ENCODE measurements around the gene WNT1. TPM values are rescaled to one million over a fixed set of nuclear protein-coding genes. Genes with fewer than 3 reads are reported as not detected.
A peak's percentile ranks its signal among the peaks of the same experiment; 100 is the strongest.

Gene WNT1
- total RNA-seq, 1 donor from 2014 or later: not detected

GRCh38 chr12:48973531-48973930 lies 4.6 kb upstream of the WNT1 start:
- Mint-ChIP-seq H3K27me3 (ENCODE audit: unreplicated experiment) (peaks cover 41% of the 10 kb centered on the region), H3K36me3 (ENCODE audit: unreplicated experiment) (no peaks in the 10 kb centered on the region), H3K9me3 (ENCODE audit: unreplicated experiment) (peaks cover 8% of the 10 kb centered on the region), H3K4me1 (ENCODE audit: low read depth, unreplicated experiment) (peaks cover 3% of the 10 kb centered on the region), H3K27ac (ENCODE audit: unreplicated experiment) (no peak overlapping the region), H3K4me3 (ENCODE audit: unreplicated experiment) (no peak overlapping the region)
- TF ChIP-seq, protein P1, sequence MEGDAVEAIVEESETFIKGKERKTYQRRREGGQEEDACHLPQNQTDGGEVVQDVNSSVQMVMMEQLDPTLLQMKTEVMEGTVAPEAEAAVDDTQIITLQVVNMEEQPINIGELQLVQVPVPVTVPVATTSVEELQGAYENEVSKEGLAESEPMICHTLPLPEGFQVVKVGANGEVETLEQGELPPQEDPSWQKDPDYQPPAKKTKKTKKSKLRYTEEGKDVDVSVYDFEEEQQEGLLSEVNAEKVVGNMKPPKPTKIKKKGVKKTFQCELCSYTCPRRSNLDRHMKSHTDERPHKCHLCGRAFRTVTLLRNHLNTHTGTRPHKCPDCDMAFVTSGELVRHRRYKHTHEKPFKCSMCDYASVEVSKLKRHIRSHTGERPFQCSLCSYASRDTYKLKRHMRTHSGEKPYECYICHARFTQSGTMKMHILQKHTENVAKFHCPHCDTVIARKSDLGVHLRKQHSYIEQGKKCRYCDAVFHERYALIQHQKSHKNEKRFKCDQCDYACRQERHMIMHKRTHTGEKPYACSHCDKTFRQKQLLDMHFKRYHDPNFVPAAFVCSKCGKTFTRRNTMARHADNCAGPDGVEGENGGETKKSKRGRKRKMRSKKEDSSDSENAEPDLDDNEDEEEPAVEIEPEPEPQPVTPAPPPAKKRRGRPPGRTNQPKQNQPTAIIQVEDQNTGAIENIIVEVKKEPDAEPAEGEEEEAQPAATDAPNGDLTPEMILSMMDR (IDR thresholded peaks at IDR 0.05; ENCODE audit: partially characterized antibody, unreplicated experiment): no peak
- DNase-seq: no peak

DNA sequence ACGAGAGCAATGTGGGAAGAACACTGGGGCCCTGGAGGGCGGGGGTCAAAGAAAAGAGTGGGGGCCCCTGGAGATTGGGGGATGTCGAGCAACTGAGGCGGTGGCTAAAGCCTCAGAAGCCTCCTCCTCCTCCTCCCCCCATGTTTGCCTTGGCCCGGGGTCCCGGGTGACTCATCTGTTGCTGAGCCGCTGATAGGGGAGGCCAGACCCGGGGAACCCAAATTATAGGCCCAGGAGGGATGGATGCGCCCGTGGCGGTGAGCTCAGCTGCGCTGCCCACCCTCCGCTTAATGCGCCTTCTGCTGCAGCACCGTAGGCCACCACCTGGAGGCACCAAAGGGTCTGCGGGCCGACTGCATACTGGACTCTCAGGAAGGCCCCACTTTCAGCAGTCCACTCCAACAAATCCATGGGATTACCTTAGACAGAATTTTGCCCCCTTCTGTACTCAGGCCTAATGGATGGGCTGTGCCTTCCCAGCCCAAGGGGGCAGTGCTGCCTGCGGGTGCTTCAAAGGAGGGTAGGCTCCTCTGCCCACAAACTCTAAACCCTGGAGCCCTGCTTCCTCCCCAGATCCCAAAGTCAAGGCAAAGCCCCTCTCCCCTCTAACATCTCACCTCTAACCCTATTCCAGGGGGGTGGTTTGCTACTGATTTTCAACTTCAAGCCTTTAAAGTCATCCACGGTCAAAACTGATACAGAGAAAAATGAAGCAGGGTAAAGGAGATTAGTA lies 4.0 kb upstream of the WNT1 start:
- Mint-ChIP-seq H3K4me1 (ENCODE audit: low read depth, unreplicated experiment) (peaks cover 3% of the 10 kb centered on the region), H3K9me3 (ENCODE audit: unreplicated experiment) (peaks cover 8% of the 10 kb centered on the region), H3K4me3 (ENCODE audit: unreplicated experiment) (no peak overlapping the region), H3K27ac (ENCODE audit: unreplicated experiment) (no peak overlapping the region), H3K36me3 (ENCODE audit: unreplicated experiment) (no peaks in the 10 kb centered on the region), H3K27me3 (ENCODE audit: unreplicated experiment) (peaks cover 45% of the 10 kb centered on the region)
- DNase-seq: peak; percentile 87
- TF ChIP-seq, protein P1 (IDR thresholded peaks at IDR 0.05; ENCODE audit: partially characterized antibody, unreplicated experiment): peak; percentile 84

DNA sequence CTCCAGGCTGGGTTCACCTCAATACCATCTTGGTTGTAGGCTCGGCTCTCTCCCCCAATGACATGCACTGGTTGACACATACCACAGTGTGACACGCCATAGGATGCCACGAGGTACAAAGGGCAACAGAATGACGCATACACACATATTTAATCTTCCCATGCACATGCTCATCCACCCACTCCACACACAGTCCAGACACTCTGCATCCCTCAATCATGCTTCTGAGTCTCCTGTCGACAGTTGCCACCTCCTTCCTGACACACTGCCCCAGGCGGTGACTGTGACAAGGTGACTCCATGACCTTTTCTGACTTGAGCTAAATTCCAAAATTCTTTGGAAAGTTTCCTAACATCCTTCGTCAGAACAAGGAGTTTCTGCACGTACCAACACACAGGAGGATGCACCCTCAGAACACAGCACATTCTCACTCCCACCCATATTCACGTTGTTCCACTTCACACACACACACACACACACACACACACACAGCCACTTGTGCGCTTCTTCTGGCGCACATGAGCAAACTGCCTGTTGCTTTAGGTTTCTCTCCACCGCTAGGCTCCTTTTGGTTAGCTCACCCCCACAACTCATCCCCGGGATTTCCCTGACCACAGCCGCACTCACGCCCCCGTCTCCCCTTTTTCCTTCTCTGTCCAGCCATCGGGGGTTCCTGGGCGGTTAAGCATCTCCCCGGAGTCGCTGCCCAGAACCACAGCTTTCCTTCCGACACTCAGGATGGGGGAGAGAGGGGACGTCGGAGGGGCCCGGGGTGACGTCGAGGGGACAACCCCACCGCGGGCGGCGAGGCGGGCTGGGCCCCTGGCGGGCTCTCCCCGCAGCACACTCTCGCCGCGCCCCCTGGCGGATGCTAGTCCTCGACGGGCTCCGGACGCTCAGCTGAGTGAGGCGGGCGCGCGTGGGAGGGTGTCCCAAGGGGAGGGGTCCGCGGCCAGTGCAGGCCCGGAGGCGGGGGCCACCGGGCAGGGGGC lies 536 bp upstream of the WNT1 start:
- Mint-ChIP-seq H3K36me3 (ENCODE audit: unreplicated experiment) (no peaks in the 10 kb centered on the region), H3K27ac (ENCODE audit: unreplicated experiment) (no peak overlapping the region), H3K4me1 (ENCODE audit: low read depth, unreplicated experiment) (no peaks in the 10 kb centered on the region), H3K9me3 (ENCODE audit: unreplicated experiment) (peaks cover 13% of the 10 kb centered on the region), H3K4me3 (ENCODE audit: unreplicated experiment) (no peak overlapping the region), H3K27me3 (ENCODE audit: unreplicated experiment) (peaks cover 53% of the 10 kb centered on the region)
- TF ChIP-seq, protein P1 (IDR thresholded peaks at IDR 0.05; ENCODE audit: partially characterized antibody, unreplicated experiment): peak; percentile 84
- DNase-seq: peak; percentile 73

DNA sequence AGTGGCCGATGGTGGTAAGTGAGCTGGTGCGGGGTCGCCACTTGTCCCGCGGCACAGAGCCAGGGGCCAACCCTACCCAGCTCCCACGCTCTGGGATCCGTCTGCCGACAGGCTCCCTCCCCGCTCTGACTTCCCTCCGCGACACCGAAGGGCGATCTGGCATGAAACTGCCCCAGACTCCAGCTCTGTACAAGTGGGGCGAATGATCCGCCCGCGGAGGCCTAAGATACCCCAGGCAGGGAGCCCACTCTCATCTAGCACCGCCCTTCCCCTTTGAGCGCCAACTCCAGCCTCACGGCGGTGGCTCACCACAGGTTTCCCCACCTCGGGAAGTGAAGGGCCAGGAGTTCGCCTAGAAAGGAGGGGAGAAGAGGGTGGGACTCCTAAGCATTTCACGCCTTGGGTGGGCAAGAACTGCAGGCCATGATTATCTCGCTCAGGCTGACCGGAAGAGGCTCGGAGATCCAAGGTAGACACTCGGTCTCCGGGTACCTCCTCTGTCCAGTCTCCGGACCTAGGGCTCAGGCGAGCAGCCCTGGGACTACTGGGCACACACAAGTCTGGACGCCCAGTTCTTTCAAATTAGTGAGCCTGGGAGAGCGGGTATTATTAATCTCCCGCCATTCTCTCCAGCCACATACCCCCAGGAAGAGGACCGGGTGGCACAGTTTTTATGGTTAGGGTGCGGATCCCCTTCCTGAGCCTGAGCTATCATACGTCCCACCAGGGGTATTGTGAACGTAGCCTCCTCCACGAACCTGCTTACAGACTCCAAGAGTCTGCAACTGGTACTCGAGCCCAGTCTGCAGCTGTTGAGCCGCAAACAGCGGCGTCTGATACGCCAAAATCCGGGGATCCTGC lies 849 bp downstream of the WNT1 start:
- TF ChIP-seq, protein P1 (IDR thresholded peaks at IDR 0.05; ENCODE audit: partially characterized antibody, unreplicated experiment): no peak
- H3K27ac Mint-ChIP-seq (ENCODE audit: unreplicated experiment): no peak overlapping the region
- no peaks in the 10 kb centered on the region for H3K36me3 Mint-ChIP-seq (ENCODE audit: unreplicated experiment)
- peaks cover 13% of the 10 kb centered on the region for H3K9me3 Mint-ChIP-seq (ENCODE audit: unreplicated experiment)
- no peak overlapping the region for H3K4me3 Mint-ChIP-seq (ENCODE audit: unreplicated experiment)
- DNase-seq: no peak
- H3K4me1 Mint-ChIP-seq (ENCODE audit: low read depth, unreplicated experiment): no peaks in the 10 kb centered on the region
- peaks cover 57% of the 10 kb centered on the region for H3K27me3 Mint-ChIP-seq (ENCODE audit: unreplicated experiment)

All from glutamatergic neuron (in vitro differentiated cells).